KMS-11 (cell line): ENCODE measurements around the gene PXYLP1.
"Not testable (repeated sequence)": the region's sequence is repeated elsewhere in the genome, so short reads cannot be mapped to it uniquely, and the experiment has no call there.

Experiments
- H2AFZ ChIP-seq: fragments of 200-600 bp; sonication (generic); 2 replicates; pipeline ENCODE4 v1.6.1; 2016; ENCODE audit warnings: antibody characterized with exemption, mixed run types, low read depth
- H3K27ac ChIP-seq: fragments of 200-600 bp; sonication (generic); 2 replicates; pipeline ENCODE4 v1.6.1; 2016; ENCODE audit warnings: mild to moderate bottlenecking, mixed run types
- H3K27me3 ChIP-seq: fragments of 200-600 bp; sonication (generic); 2 replicates; pipeline ENCODE4 v1.6.1; 2017; ENCODE audit warnings: mild to moderate bottlenecking, low read depth, mixed run types, moderate library complexity; ENCODE audit not compliant: insufficient read depth
- H3K36me3 ChIP-seq: fragments of 200-600 bp; sonication (generic); 2 replicates; pipeline ENCODE4 v1.6.1; 2017; ENCODE audit warnings: mild to moderate bottlenecking, mixed run types; ENCODE audit not compliant: insufficient read depth
- H3K4me1 ChIP-seq: fragments of 200-600 bp; sonication (generic); 2 replicates; pipeline ENCODE4 v1.6.1; 2016; ENCODE audit warnings: mild to moderate bottlenecking, low read depth, mixed run types; ENCODE audit not compliant: poor library complexity, severe bottlenecking
- H3K4me2 ChIP-seq: fragments of 200-600 bp; sonication (generic); 2 replicates; pipeline ENCODE4 v1.7.0; 2016; ENCODE audit warnings: mild to moderate bottlenecking, mixed run types
- H3K4me3 ChIP-seq: fragments of 200-600 bp; sonication (generic); IDR thresholded peaks from 2 replicates; pipeline ENCODE4 v1.6.1; 2017; ENCODE audit warnings: low read depth, low read length, mixed read lengths; ENCODE audit not compliant: insufficient read depth
- H3K79me2 ChIP-seq: fragments of 200-600 bp; sonication (generic); 2 replicates; pipeline ENCODE4 v1.6.1; 2016; ENCODE audit warnings: low read depth, mixed run types; ENCODE audit not compliant: insufficient read depth
- H3K9ac ChIP-seq: fragments of 200-600 bp; sonication (generic); 2 replicates; pipeline ENCODE4 v1.6.1; 2016; ENCODE audit warnings: mild to moderate bottlenecking, mixed run types
- H4K20me1 ChIP-seq: fragments of 200-600 bp; sonication (generic); 2 replicates; pipeline ENCODE4 v1.6.1; 2016; ENCODE audit warnings: mild to moderate bottlenecking, mixed run types; ENCODE audit not compliant: insufficient read depth
- CTCF ChIP-seq: fragments of 200-600 bp; sonication (generic); conservative IDR thresholded peaks from 2 replicates; pipeline ENCODE4 v1.6.1; 2017; ENCODE audit warnings: low read depth, mild to moderate bottlenecking, antibody characterized with exemption, low read length, moderate library complexity, mixed read lengths

PXYLP1 gene

DNA sequence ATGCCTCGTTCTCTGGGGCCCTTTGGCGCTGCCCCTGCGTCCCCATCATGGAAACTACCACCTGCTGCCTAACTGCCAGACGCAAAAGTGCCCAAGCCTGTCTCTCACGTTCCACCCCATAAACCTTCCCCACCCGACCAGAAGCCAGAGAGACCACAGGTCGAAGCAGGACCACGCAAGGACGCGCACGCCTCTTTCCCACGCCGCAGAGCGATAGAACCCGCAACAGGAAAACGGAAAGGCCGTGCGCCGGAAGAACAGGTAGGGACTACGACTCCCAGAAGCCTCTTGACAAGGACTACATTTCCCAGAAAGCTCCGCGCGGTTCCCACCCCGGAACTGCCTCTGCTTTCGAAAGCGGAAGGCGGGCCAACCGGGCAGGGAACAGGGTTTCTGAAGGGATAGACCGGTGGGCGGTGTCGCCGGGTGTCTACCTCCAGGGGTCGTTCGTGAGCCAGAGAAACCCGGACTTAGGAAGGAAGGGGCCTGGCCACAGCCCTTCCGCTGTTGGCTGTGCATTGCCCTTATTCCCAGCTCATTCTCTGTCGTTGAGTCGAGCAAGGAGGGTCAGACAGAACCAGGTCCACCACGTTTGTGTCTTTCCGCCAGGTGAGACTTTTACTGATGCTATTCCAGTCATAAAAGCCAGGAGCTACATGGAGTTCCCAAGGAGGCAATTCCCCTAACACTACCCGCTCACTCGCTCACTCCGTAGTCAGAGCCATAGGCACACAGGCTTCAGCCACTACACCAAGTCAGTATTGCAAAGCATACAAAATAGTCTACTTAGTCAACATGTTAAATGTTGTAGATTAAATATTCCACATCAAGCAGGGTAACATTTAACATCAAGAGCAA lies 80.1 kb downstream of the PXYLP1 start:
- Histone ChIP-seq H3K79me2 (no peaks in the 10 kb centered on the region), H3K9ac (peak overlapping the region; percentile 37; the same call in 1 of the 2 replicates), H3K4me1 (peaks cover 15% of the 10 kb centered on the region), H2AFZ (peak overlapping the region; percentile 70), H3K27ac (0 out of 2 replicates have a peak overlapping the region, but pooled peaks have one; percentile 9), H4K20me1 (no peaks in the 10 kb centered on the region), H3K4me2 (peak overlapping the region; percentile 81), H3K4me3 (no peak overlapping the region), H3K27me3 (no peaks in the 10 kb centered on the region), H3K36me3 (no peaks in the 10 kb centered on the region)
- peak; percentile 83 for TF ChIP-seq CTCF

- Histone ChIP-seq H3K27me3 (no peaks in the 10 kb centered on the region), H3K4me3 (no peak overlapping the region), H3K27ac (0 out of 2 replicates have a peak overlapping the region, but pooled peaks have one; percentile 9), H3K79me2 (no peaks in the 10 kb centered on the region), H3K4me2 (peak overlapping the region; percentile 81), H3K36me3 (no peaks in the 10 kb centered on the region), H3K9ac (peak overlapping the region; percentile 37; the same call in 1 of the 2 replicates), H4K20me1 (no peaks in the 10 kb centered on the region), H2AFZ (peak overlapping the region; percentile 70), H3K4me1 (peaks cover 15% of the 10 kb centered on the region)
- TF ChIP-seq CTCF = no peak
Measured at GRCh38 chr3:141312354-141313092, 80.9 kb downstream of the PXYLP1 start.

DNA sequence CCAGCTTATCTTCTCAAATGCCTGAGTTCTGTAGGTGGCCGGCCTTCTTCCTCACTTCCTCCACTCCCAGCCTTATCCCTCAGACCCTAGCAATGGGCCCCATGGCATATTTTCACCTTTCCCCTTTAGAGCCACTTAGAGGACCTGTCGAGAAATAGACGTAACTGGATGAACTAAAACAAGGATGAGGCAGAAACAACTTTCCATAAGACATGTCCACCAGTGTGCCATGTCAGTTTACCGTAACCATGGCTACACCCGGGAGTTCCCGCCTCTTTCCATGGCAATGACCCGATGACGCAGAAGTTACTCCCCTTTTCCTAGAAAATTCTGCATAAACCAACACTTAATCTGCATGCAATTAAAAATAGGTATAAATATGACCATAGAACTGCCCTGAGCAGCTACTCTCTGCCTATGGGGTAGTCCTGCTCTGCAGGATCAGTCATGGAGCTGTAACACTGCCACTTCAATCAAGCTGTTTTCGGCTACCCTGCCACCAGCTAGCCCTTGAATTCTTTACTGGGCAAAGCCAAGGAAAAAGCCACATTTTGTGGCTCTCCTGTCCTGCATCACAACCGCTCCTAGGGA lies 81.6 kb downstream of the PXYLP1 start:
- H2AFZ ChIP-seq = no peak overlapping the region
- H4K20me1 ChIP-seq = no peaks in the 10 kb centered on the region

GRCh38 chr3:141314415-141314814 lies 82.8 kb downstream of the PXYLP1 start:
- not testable (repeated sequence) for H3K36me3 ChIP-seq, H4K20me1 ChIP-seq, H3K27ac ChIP-seq, H3K4me2 ChIP-seq, H3K4me3 ChIP-seq, H3K79me2 ChIP-seq, H3K9ac ChIP-seq, H3K27me3 ChIP-seq, H2AFZ ChIP-seq
- H3K4me1 ChIP-seq = peaks cover 15% of the 10 kb centered on the region

More for the DNA sequence above, 81.6 kb downstream of the PXYLP1 start:
- no peaks in the 10 kb centered on the region for H3K36me3 ChIP-seq
- H3K4me2 ChIP-seq = no peak overlapping the region
- H3K27ac ChIP-seq = no peak overlapping the region
- H3K4me1 ChIP-seq = peaks cover 15% of the 10 kb centered on the region
- no peak overlapping the region for H3K9ac ChIP-seq
- H3K79me2 ChIP-seq = no peaks in the 10 kb centered on the region
- no peaks in the 10 kb centered on the region for H3K27me3 ChIP-seq
- no peak overlapping the region for H3K4me3 ChIP-seq
- no peak for TF ChIP-seq CTCF
